ENCODE measurements around the gene ZDHHC9. TPM values are rescaled to one million over a fixed set of nuclear protein-coding genes. Genes with fewer than 3 reads are reported as not detected.

Gene ZDHHC9
- 14.2 and 22.6 TPM in 2 replicates for total RNA-seq

DNA sequence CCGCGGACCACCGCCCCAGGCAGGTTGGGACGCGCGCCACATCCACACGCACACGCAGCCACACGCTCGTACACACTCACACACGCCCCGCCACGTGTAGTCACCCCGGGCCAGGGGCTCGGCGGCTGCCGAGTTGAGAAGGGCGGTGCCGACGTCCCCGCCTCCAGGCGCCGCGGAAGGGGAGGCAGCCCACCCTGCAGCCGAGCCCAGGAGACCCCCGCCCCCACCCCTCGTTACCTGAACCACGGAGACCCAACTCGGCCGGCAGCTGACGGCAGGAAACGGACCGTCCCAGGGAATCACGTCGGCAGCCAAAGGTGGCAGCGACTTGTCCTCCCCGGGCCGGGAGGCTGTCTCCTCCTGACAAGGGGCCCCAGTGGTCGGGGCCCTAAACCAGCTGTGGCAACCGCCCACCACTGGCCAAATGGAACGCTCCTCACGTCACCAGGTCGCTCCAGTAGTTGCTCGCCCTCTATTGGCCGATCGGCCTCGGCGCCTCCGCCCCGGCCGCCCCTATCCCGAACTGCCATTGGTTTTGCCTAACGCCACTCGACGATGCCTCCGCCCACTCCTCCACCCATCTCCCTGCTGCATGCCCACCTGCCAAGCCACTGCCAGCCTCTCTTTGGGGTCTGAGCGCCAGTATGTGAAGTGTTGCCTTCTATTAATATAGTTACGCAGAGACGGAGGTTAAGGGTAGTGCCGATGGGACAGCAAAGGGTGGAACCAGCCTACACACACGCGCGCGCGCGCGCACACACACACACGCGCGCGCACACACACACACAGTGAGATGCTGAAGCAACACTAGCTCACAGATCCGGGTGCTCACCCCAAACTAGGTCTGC, at the start of gene ZDHHC9:
Gene ZDHHC9 (minus strand): TSS at position 428 of the 848 bp plus-strand sequence. CDS start 1,941 bp downstream, outside the sequence.

DNA sequence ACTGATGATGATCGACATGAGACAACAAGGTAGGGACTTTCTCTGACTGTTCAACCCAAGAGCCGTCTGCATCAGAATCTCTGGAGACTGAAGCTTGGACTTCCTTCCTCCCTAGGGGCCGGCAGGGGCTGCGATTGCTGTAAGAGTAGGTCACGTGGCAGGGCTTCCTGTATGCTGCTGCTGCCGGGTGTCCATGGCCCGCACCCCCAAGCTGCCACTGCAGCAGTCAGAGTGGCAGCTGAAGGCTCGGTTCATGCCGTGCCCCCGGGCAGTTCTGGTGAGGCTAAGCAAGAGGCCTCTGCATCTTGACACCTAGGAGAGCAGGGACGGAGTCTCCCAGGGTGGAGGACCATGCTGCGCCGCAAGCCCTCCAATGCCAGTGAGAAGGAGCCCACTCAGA, 63.9 kb downstream of the ZDHHC9 start, which contains the start of gene SASH3:
Gene SASH3 (plus strand): TSS at position 203 of the 400 bp plus-strand sequence. CDS start 149 bp downstream, at position 352.

Other genes with a start within 250 kb of the ZDHHC9 start
- 8.8 and 14.9 TPM in 2 replicates for gene APLN, start 188.9 kb downstream of the ZDHHC9 start, total RNA-seq
- under 0.01 TPM in 1 of 2 replicates, not detected in the other for gene XPNPEP2, start 104.9 kb downstream of the ZDHHC9 start, total RNA-seq
- not detected in 2 replicates for gene SASH3, start 63.9 kb downstream of the ZDHHC9 start, total RNA-seq
- gene UTP14A, start 62.3 kb upstream of the ZDHHC9 start, total RNA-seq = 15.8 and 27.0 TPM in 2 replicates
- gene BCORL1, start 138.7 kb upstream of the ZDHHC9 start, total RNA-seq = 1.3 and 1.4 TPM in 2 replicates

Measured in regular cardiac myocyte (primary cell).